Coronary artery (tissue), 2 donors: ENCODE results near the gene AMTN.

Experiments used
- DNase-seq: peaks from one replicate; pipeline ENCODE4 v3.0.0-alpha.2; 2017; ENCODE audit warnings: low spot score
- H3K27ac ChIP-seq, 2 donors: fragments of 200-600 bp; sonication (generic); one replicate each; pipeline ENCODE4 v1.5.1; 2016 to 2019
- H3K4me3 ChIP-seq: fragments of 200-600 bp; sonication (generic); 2 replicates; pipeline ENCODE4 v1.5.1; 2016; ENCODE audit warnings: mild to moderate bottlenecking, moderate library complexity
- TF ChIP-seq, protein P1 (sequence below): fragments of 200-600 bp; sonication (generic); IDR thresholded peaks from one replicate; pipeline ENCODE4 v1.5.1; 2019; ENCODE audit warnings: antibody characterized with exemption

AMTN gene

DNA sequence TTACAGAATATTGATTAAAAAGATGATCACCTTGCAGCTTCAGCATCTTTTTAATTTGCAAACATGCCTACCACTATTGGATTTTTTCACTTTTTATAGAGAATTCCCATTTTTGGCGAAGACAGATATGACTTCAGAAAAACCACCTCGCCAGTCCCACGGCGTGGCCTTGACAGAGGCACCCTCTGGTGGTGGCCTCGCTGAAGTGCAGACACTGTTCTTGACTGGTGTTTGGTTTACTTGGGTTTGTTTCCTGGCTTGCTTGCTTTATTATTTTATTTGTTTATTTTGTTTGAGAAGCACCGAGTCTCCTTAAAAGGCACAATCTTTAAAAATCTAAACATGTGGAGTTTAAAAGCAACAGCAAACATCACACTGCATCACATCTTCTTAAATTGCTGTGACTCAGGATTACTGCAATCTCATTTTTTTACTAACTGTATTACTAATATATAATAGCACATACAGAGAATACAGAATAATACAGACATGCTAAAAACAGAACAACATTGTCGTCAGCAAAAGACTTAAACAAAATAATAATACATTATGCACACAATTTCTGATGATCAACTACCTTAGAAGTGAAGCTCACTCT is 13.1 kb upstream of the AMTN start:
- TF ChIP-seq, protein P1, sequence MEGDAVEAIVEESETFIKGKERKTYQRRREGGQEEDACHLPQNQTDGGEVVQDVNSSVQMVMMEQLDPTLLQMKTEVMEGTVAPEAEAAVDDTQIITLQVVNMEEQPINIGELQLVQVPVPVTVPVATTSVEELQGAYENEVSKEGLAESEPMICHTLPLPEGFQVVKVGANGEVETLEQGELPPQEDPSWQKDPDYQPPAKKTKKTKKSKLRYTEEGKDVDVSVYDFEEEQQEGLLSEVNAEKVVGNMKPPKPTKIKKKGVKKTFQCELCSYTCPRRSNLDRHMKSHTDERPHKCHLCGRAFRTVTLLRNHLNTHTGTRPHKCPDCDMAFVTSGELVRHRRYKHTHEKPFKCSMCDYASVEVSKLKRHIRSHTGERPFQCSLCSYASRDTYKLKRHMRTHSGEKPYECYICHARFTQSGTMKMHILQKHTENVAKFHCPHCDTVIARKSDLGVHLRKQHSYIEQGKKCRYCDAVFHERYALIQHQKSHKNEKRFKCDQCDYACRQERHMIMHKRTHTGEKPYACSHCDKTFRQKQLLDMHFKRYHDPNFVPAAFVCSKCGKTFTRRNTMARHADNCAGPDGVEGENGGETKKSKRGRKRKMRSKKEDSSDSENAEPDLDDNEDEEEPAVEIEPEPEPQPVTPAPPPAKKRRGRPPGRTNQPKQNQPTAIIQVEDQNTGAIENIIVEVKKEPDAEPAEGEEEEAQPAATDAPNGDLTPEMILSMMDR, result peak; percentile 84
- DNase-seq, result no peak
- Histone ChIP-seq H3K27ac (no peak overlapping the region), H3K4me3 (no peak overlapping the region)

DNA sequence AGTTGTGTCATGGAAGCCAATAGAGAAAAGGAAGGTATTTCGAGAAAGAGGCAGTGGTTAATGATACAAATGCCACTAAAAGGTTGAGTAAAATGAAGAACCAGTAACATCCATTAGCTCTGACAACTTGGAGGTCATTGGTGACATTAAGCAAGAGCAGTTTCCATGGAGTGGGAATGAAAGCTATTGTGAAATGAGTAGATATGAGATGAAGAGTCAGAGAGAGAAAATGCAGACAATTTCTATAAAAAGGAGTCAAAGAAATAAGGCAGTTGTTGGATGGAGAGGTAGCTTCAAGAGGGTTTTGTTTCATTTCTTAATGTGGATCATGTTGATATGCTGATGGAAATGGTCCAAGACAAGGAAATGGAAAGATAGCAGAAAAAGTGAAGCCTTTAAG is 9.6 kb upstream of the AMTN start:
- TF ChIP-seq, protein P1, result no peak
- Histone ChIP-seq H3K4me3 (no peak overlapping the region), H3K27ac (no peak overlapping the region)
- DNase-seq, result no peak

DNA sequence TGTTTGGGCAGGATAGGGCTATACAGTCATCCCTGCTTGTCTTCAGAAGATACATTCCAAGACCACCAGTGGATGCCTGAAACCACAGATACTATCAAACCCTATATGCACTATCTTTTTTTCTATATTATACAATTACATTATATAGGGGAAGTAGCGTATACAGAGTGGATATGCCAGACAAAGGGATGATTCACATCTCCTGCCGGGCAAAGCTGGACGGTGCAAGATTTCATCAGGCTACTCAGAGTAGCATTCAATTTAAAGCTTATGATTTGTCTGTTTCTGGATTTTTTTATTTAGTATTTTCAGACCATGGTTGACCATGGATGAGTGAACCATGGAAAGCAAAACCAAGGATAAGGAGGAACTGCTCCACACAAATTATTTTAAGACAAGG is 7.0 kb upstream of the AMTN start:
- no peak overlapping the region for H3K27ac ChIP-seq
- no peak for DNase-seq
- TF ChIP-seq, protein P1, result no peak
- no peak overlapping the region for H3K4me3 ChIP-seq

DNA sequence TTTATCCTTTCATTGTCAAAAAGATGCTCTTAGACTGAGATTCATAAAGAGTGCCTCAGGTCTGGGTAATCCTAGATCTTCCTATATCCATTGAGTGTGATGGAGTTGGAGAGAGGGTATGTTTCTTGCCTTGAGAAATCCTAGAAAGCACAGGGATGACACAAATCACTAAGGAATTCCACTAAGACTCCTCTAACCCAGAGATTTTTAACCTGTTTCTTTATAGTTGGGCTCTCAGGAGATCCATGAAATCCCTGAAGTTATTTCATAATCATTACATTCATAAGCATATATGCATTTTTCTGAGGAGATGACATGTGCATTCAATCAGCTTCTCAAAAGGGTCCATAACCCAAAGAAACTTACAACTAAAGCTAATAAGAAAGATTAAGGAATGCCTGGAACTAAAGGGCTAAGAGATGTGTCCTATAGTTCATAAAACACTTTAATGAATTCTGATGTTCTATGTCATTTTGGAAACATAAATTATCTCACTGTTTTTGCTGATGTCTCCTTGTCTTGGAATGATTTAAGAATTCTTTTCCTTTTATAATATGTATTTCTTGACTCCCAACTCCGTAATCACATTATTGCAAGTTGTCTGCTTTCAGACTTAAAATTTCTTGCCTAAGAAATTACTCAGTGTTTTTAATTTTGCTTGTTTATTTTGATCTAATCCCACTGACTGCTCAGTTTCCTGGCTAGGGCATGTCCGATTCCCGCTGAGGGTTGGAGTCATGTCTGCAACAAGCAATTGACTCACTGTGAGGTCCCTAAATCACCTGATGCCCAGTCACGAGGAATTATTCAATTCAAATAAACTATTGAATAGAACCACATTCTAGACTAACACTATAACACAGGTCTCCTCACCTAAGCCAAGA is 2.8 kb upstream of the AMTN start:
- no peak for DNase-seq
- Histone ChIP-seq H3K4me3 (no peak overlapping the region), H3K27ac (no peak overlapping the region)
- TF ChIP-seq, protein P1, result no peak

DNA sequence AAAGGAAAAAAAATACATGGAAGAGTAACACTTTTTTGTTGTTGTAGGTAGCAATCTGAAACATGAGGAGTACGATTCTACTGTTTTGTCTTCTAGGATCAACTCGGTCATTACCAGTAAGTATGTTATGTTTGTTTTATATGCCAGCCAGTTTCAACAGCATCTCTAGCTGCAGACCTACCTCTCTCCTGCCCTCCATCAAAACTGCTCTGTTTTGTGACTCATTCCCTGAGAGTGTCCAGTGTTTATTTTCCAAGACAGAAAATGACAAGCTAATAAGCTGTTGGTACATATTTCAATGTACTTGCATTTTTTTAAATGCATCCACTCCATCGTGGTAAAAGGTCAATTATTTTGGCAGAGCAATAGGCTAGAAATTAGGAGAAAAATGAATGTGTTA is 347 bp downstream of the AMTN start:
- no peak for DNase-seq
- TF ChIP-seq, protein P1, result no peak
- Histone ChIP-seq H3K27ac (no peak overlapping the region), H3K4me3 (no peak overlapping the region)

DNA sequence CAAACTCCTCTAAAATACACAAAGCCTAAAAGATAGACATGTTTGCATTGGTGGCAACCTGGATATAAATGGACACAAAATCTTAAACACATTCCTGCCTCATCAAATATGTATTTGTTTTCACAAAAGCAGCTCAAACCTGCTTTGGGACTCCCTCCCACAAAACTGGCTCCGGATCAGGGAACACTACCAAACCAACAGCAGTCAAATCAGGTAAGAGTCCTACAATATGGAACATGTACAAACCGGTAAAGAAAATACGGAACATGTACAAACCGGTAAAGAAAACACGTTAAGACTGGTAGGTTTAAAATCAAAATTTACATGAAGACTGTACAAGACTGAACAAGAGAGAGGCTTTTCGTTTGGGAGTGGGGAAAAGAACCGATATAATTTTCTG is 4.3 kb downstream of the AMTN start:
- Histone ChIP-seq H3K4me3 (no peak overlapping the region), H3K27ac (no peak overlapping the region)
- TF ChIP-seq, protein P1, result no peak
- DNase-seq, result no peak

DNA sequence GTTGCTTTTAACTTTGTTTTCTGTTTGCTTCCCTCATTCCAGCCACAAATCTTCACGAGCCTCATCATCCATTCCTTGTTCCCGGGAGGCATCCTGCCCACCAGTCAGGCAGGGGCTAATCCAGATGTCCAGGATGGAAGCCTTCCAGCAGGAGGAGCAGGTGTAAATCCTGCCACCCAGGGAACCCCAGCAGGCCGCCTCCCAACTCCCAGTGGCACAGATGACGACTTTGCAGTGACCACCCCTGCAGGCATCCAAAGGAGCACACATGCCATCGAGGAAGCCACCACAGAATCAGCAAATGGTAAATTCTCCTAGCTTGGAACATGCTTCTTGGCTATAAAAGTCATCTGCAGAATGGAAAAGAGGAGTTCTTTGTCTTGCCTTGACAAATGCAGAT is 12.6 kb downstream of the AMTN start:
- DNase-seq, result no peak
- TF ChIP-seq, protein P1, result no peak
- H3K4me3 ChIP-seq, result no peak overlapping the region

More for the DNA sequence above, 12.6 kb downstream of the AMTN start:
- no peak overlapping the region for H3K27ac ChIP-seq
